Fibroblast of mammary gland (primary cell): Measurements from ENCODE around the gene MAPK8IP3.
"Not testable (repeated sequence)": the region's sequence is repeated elsewhere in the genome, so short reads cannot be mapped to it uniquely, and the experiment has no call there.

Experiments
- DNase-seq: peaks from one replicate; pipeline ENCODE4 v3.0.0-alpha.2; 2010; ENCODE audit warnings: low read depth
- H3K4me3 ChIP-seq: 2 replicates; pipeline ENCODE4 v1.5.1; 2011; ENCODE audit warnings: low read depth, mild to moderate bottlenecking, low read length, moderate library complexity; ENCODE audit not compliant: control insufficient read depth
- CTCF ChIP-seq: conservative IDR thresholded peaks from 2 replicates; pipeline ENCODE4 v1.5.1; 2011; ENCODE audit warnings: low read depth, low read length, inconsistent platforms; ENCODE audit not compliant: control insufficient read depth, insufficient read depth

The MAPK8IP3 gene

DNA sequence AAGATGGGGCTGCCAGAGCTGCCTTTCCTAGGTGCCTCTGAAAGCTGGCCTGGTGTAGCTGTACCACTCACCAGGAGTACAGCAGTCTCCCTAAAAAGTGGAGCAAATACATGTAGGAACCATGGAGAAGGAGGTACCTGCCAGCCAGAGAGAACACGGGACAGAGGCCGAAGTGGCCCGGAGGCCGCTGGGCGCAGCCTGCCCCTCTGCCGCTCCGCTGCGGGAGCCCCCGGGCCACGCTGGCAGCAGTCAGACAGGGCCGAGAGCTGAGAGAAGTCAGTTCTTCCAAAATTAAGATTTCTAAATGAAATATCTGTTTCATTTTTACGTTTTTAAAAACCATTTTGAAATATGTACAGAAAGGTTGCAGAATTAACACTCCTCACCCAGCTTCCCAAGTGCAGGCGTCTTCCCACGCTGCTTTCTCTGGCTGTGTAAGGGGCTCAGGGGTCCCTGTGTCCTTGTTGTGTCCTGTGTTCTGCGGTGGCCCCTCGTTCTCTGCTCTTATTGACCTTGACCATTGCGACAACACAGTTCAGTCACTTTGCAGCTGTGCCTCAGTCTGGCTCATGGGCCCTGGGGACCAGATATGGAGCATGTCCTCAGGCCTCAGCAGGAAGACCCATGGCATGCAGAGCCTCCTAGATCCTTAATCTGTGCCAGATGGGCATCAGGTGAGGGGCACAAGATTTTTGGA lies 5.0 kb downstream of the MAPK8IP3 start:
- DNase-seq, result no peak
- H3K4me3 ChIP-seq, result no peak overlapping the region
- no peak for TF ChIP-seq CTCF

DNA sequence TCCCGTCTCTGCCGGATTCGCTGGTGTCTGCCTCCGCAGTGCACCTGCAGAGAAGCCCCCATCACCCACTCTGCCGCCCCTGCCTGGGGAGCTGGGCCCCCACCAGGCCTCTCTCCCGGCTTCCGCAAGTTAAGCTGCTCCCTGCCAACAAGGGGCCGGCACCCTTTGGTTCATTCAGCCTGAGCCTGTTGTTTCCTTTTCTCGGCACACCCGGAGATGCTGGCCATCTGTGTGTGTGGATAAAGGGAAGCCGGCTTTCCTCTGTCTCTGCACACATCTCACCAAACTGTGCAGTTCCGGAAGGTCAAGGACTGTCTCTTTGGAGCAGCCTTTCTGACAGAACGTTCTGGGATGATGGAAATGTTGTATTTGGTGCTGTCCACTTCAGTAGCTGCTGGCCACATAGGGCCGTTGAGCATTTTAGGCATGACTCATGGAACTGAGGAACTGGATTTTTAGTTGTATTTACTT lies 6.8 kb downstream of the MAPK8IP3 start:
- no peak overlapping the region for H3K4me3 ChIP-seq
- TF ChIP-seq CTCF, result no peak
- peak; percentile 38 for DNase-seq

DNA sequence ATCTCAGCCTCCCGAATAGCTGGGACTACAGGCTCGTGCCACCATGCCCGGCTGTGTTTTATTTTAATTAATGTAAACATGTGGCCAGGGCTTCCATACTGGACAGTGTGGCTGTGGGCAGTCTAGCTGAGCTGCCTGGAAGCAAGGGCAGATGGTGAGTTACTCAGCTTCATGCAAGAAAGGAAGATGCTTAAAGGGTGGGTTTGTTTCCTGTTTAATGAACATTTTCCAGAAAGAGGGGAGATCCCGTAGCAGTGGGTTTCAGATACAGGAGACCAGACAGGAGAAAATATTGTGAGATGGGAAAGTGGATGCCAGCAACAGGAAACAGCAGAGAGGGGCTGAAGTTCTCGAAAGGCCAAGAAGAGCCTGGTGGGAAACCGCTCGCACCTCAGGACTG lies 7.3 kb downstream of the MAPK8IP3 start:
- H3K4me3 ChIP-seq, result no peak overlapping the region
- DNase-seq, result no peak
- no peak for TF ChIP-seq CTCF

GRCh38 chr16:1713933-1714332 lies 7.9 kb downstream of the MAPK8IP3 start:
- DNase-seq, result no peak
- H3K4me3 ChIP-seq, result no peak overlapping the region
- no peak for TF ChIP-seq CTCF

- no peak for DNase-seq
- TF ChIP-seq CTCF, result no peak
- H3K4me3 ChIP-seq, result no peak overlapping the region
These were observed 9.2 kb downstream of the MAPK8IP3 start for GRCh38 chr16:1715220-1715619.

DNA sequence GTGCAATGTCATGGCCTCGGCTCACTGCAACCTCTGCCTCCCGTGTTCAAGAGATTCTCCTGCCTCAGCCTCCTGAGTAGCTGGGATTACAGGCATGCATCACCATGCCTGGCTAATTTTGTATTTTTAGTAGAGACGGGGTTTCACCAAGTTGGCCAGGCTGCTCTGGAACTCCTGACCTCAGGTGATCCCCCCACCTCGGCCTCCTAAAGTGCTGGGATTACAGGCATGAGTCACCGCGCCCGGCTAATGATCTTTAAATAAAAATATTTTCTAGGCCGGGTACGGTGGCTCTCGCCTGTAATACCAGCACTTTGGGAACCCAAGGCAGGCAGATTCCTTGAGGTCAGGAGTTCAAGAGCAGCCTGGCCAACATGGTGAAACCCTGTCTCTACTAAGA lies 12.2 kb downstream of the MAPK8IP3 start:
- DNase-seq, H3K4me3 ChIP-seq: not testable (repeated sequence)

DNA sequence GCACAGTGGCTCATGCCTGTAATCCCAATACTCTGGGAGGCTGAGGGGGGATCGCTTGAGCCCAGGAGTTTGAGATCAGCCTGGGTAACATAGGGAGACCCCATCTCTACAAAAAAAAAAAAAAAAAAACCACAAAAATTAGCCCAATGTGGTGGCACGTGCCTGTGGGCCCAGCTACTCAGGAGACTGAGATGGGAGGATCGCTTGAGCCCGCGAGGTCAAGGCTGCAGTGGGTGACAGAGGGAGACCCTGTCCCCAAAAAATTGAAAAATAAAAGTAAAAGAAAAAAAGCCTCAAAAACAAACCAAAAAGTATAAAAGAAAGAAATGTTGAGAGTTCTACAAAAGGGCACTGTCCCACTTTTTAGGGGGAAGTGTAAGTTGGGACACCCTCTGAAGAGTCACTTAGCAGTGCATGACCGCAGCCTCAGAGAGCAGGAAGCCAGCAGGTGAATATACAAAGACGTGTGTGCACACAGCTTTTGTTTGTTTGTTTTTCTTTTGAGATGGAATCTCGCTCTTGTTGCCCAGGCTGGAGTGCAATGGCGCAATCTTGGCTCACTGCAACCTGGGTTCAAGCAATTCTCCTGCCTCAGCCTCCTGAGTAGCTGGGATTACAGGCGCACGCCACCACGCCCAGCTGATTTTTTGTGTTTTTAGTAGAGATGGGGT lies 13.7 kb downstream of the MAPK8IP3 start:
- not testable (repeated sequence) for DNase-seq, H3K4me3 ChIP-seq
